NCI-H748 treated with DMSO at 0.1 percent for 48 hours (cell line): ENCODE results near the gene VAV2.
"Not testable (repeated sequence)": the region's sequence is repeated elsewhere in the genome, so short reads cannot be mapped to it uniquely, and the experiment has no call there.

Experiments
- DNase-seq: peaks from one replicate; lab custom pipeline; 2025; lab: John Stamatoyannopoulos, UW

VAV2 gene

GRCh38 chr9:133914442-133915342 is 77.4 kb downstream of the VAV2 start:
- DNase-seq: no peak

GRCh38 chr9:133913571-133914369 is 78.4 kb downstream of the VAV2 start:
- DNase-seq: no peak

GRCh38 chr9:133910855-133911514 is 81.1 kb downstream of the VAV2 start:
- no peak for DNase-seq

- no peak for DNase-seq
These were observed 84.9 kb downstream of the VAV2 start for GRCh38 chr9:133906932-133907910.

GRCh38 chr9:133906218-133906617 is 85.9 kb downstream of the VAV2 start:
- DNase-seq: no peak

- DNase-seq: no peak
These were observed 86.6 kb downstream of the VAV2 start for GRCh38 chr9:133905493-133905892.

GRCh38 chr9:133904346-133905090 is 87.6 kb downstream of the VAV2 start:
- DNase-seq: no peak

GRCh38 chr9:133901184-133901835 is 90.8 kb downstream of the VAV2 start:
- no peak for DNase-seq

- no peak for DNase-seq
These were observed 94.4 kb downstream of the VAV2 start for GRCh38 chr9:133897675-133898074.

GRCh38 chr9:133896007-133896406 is 96.1 kb downstream of the VAV2 start:
- not testable (repeated sequence) for DNase-seq

- no peak for DNase-seq
These were observed 96.8 kb downstream of the VAV2 start for GRCh38 chr9:133895335-133895734.

- DNase-seq: no peak
These were observed 97.5 kb downstream of the VAV2 start for GRCh38 chr9:133894377-133895321.

GRCh38 chr9:133893191-133893994 is 98.7 kb downstream of the VAV2 start:
- DNase-seq: no peak

GRCh38 chr9:133892193-133892920 is 99.8 kb downstream of the VAV2 start:
- DNase-seq: peak; percentile 76

GRCh38 chr9:133891741-133892140 is 100.4 kb downstream of the VAV2 start:
- no peak for DNase-seq

GRCh38 chr9:133890583-133890982 is 101.5 kb downstream of the VAV2 start:
- DNase-seq: no peak

GRCh38 chr9:133889584-133890301 is 102.4 kb downstream of the VAV2 start:
- DNase-seq: peak; percentile 74
